Left ventricle myocardium inferior (tissue), 1 donor: ENCODE measurements around the gene SLX9. TPM values are rescaled to one million over a fixed set of nuclear protein-coding genes. Genes with fewer than 3 reads are reported as not detected.
A peak's percentile ranks its signal among the peaks of the same experiment; 100 is the strongest.
"Not testable (repeated sequence)": the region's sequence is repeated elsewhere in the genome, so short reads cannot be mapped to it uniquely, and the experiment has no call there.

Experiments used
- DNase-seq: peaks from one replicate; pipeline ENCODE4 v3.0.0-alpha.2; 2020
- H3K27ac ChIP-seq: fragments of 200-600 bp; replicated peaks from 2 replicates; pipeline ENCODE4 v1.8.0; 2021
- H3K27me3 ChIP-seq: fragments of 200-600 bp; 2 replicates; pipeline ENCODE4 v1.8.0; 2021; ENCODE audit warnings: low read depth
- H3K36me3 ChIP-seq: fragments of 200-600 bp; 2 replicates; pipeline ENCODE4 v1.8.0; 2021
- H3K4me1 ChIP-seq: fragments of 200-600 bp; 2 replicates; pipeline ENCODE4 v1.8.0; 2021
- H3K4me3 ChIP-seq: fragments of 200-600 bp; 2 replicates; pipeline ENCODE4 v1.8.0; 2021; ENCODE audit warnings: mild to moderate bottlenecking, moderate library complexity
- H3K9me3 ChIP-seq: fragments of 200-600 bp; replicated peaks from 2 replicates; pipeline ENCODE4 v1.8.0; 2021
- intact Hi-C: fragments of 100-400 bp; cut with micrococcal nuclease; formaldehyde crosslinking; loops from one replicate; pipeline ENCODE4 v1.11.0; 2022
- total RNA-seq: library from RNA; stranded (reverse); fragmentation: NEBNext Ultra II Directional; extraction: Animal tissue kit (Norgen Biotek cat#: 25700); gene quantifications from one replicate; pipeline ENCODE4 v1.2.1, GENCODE V29; 2021
- TF ChIP-seq, protein P1 (sequence below): fragments of 200-600 bp; IDR thresholded peaks from 2 replicates; pipeline ENCODE4 v1.8.0; 2021; ENCODE audit warnings: antibody characterized with exemption, mild to moderate bottlenecking, borderline replicate concordance
- donor health status: DM: no; HTN: yes; CAD: no; lungs with severe emphysema.

Gene SLX9
- total RNA-seq, 1 donor from 2014 or later, result 70.7 TPM

DNA sequence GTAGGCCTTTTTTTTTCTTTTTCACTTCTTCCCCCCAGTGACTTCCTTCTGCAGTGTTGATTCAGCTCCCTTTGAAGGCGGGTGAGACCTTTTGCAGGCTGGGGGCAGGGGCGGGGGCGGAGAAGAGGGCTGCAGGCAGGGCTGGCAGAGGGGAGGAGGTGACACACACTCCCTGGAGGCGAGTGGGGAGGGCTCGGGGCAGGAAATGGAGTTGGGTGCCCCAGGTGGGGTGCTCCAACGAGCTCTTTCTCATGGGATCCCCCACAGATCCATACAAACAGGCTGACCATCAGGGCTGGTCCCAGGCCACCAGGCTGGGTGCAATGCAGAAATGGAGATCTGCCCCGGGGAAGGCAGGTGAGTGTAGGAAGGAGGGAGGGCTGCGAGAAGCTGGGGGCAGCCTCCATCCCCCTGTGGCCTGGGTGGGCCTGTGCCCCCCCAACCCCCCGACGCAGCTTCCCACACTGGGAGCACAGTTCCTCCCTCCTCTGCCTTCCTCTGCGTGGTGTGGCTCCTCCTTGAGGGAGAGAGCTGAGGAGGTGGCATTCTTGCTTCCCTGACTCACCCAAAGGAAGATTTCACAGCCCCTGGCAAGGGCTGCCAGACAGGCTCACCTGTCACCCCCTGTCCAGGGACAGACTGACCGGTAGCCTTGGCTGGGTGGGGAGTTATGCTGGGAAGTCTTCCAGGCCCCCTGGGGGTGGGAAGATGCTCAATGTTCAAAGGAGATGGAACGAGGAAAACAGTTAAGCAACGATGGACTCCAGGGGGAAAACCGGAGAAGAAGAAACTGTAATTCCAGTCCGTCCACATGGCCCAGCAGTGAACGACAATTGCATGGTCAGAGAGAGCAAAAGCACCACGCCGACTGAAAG lies 12.0 kb upstream of the SLX9 start:
- H3K4me3 ChIP-seq, result peak overlapping the region; percentile 14
- H3K27me3 ChIP-seq, result peaks cover 72% of the 10 kb centered on the region
- TF ChIP-seq, protein P1, sequence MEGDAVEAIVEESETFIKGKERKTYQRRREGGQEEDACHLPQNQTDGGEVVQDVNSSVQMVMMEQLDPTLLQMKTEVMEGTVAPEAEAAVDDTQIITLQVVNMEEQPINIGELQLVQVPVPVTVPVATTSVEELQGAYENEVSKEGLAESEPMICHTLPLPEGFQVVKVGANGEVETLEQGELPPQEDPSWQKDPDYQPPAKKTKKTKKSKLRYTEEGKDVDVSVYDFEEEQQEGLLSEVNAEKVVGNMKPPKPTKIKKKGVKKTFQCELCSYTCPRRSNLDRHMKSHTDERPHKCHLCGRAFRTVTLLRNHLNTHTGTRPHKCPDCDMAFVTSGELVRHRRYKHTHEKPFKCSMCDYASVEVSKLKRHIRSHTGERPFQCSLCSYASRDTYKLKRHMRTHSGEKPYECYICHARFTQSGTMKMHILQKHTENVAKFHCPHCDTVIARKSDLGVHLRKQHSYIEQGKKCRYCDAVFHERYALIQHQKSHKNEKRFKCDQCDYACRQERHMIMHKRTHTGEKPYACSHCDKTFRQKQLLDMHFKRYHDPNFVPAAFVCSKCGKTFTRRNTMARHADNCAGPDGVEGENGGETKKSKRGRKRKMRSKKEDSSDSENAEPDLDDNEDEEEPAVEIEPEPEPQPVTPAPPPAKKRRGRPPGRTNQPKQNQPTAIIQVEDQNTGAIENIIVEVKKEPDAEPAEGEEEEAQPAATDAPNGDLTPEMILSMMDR, result no peak
- DNase-seq, result peak; percentile 46
- no peaks in the 10 kb centered on the region for H3K9me3 ChIP-seq
- H3K4me1 ChIP-seq, result peaks cover 31% of the 10 kb centered on the region
- H3K36me3 ChIP-seq, result no peaks in the 10 kb centered on the region
- H3K27ac ChIP-seq, result peak overlapping the region; percentile 23
- intact Hi-C loops, result no loop called here

DNA sequence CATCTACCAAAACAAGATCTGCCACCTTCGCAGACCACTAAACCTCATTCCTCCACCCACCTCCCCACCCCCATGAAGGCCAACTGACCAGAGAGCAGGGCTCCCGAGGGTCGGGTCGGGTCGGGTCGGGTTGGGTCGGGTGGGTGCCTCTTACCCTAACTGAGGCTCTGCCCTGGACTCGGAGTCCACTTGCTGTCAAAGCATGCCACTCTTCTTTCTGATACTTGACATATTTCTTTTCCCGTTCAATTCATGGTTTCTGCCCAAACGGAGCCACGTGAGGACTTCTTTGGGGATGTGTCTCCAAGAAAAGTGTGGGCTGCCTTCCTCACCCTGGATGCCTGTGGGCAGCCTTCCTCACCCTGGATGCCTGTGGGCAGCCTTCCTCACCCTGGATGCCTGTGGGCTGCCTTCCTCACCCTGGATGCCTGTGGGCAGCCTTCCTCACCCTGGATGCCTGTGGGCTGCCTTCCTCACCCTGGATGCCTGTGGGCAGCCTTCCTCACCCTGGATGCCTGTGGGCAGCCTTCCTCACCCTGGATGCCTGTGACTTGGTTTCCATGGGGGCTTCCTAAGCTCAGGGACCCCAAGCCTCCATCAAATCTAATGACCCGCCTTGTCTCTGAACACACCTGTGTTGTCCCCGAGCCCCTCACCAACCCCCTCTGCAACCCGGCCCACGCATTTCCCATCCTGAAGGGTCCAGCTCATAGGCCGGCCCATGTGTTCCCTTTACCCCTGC lies 11.2 kb upstream of the SLX9 start:
- H3K4me3 ChIP-seq, H3K9me3 ChIP-seq, H3K27ac ChIP-seq, intact Hi-C loops, H3K36me3 ChIP-seq: not testable (repeated sequence)
- DNase-seq, result peak; percentile 7
- Histone ChIP-seq H3K4me1 (peaks cover 36% of the 10 kb centered on the region), H3K27me3 (peaks cover 81% of the 10 kb centered on the region)

DNA sequence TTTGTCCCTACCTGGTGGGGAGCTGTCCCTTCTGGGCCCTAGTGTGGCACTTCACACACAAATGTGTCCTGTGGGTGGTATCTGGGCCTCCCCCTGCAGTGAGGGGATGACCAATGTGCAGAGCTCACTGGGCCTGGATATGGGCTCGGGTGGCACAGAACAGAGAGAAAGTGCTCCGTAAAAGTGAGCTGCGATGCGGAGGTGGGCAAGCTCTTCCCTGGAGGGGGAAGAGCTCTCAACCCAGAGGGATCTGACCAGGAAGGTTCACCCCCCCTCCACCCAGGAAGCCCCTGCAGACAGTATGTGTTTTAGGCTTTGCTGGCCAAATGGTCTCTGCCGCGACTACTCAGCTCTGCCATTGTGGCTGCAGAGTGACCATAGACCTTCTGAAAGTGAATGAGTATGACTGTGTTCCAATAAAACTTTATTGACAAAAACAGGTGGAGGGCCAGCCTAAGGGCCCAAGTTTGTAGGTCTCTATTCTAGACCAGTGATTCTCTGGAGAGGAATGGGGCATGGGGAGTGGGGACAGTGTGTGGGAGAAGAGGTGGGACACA lies 10.5 kb upstream of the SLX9 start:
- intact Hi-C loops, result no loop called here
- H3K27ac ChIP-seq, result no peak overlapping the region
- H3K4me1 ChIP-seq, result peaks cover 36% of the 10 kb centered on the region

DNA sequence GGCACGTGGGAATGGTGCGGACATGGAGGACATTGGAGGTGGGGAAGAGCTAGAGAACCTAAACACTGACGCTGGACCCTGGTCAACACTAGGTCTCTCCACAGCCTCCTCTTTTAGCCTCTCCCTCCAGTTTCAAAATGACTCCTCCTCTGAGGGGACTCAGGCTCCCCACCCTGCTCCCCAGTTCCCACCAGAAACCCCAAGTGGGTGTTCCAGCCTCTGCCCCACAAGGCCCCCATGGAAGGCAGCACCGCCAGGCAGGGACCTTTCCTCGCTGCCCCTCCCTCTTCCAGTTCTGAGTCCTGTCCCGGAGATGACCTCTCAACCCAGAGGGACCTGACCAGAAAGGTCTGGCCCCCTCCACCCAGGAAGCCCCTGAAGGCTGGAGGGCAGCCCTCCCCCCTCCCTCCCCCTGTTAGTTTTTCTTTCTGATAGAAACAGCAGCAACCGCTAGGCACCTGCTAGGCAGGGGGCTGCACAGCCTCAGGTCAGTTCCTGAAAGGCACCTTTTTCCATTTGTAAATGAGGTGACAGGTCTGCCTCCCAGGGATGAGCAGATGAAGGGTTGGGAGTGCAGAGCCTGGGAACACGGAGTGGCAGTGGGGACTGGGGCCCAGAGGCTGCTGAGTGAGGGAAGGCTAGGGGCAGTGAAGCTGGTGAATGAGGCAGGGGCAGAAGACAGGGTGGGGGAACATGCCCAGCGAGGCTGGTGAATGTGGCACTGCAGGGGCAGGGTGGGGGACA lies 9.9 kb upstream of the SLX9 start:
- intact Hi-C loops, result no loop called here
- Histone ChIP-seq H3K4me3 (no peak overlapping the region), H3K9me3 (no peaks in the 10 kb centered on the region), H3K4me1 (peaks cover 30% of the 10 kb centered on the region), H3K27ac (no peak overlapping the region), H3K27me3 (peaks cover 94% of the 10 kb centered on the region), H3K36me3 (no peaks in the 10 kb centered on the region)
- TF ChIP-seq, protein P1, result no peak
- peak; percentile 6 for DNase-seq

More for the DNA sequence above, 10.5 kb upstream of the SLX9 start:
- Histone ChIP-seq H3K4me3 (no peak overlapping the region), H3K36me3 (no peaks in the 10 kb centered on the region), H3K27me3 (peaks cover 87% of the 10 kb centered on the region), H3K9me3 (no peaks in the 10 kb centered on the region)
- TF ChIP-seq, protein P1, result no peak
- DNase-seq, result no peak

DNA sequence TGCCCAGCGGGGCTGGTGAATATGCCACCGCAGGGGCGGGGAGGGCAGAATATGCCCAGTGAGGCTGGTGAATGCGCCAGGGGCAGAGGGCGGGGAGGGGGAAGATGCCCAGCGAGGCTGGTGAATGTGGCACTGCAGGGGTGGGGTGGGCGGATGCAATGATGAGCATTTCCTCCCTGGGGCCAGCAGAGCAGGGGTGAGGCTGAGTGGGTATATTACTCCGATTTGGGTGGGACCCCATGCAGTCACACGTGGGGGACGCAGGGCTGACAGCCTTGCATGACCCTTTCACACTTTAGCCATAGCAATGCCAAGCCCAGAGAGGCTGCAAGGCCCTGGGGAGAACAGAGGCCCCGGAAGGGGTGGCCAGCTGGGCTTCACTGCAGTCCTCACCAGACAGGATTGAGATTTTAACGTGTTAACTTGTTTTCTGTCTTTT lies 9.3 kb upstream of the SLX9 start:
- peak overlapping the region; percentile 46 for H3K27ac ChIP-seq
- peak; percentile 37 for DNase-seq
- intact Hi-C loops, result no loop called here
- no peaks in the 10 kb centered on the region for H3K9me3 ChIP-seq
- peaks cover 30% of the 10 kb centered on the region for H3K4me1 ChIP-seq
- H3K4me3 ChIP-seq, result no peak overlapping the region
- peaks cover 99% of the 10 kb centered on the region for H3K27me3 ChIP-seq
- TF ChIP-seq, protein P1, result no peak
- H3K36me3 ChIP-seq, result no peaks in the 10 kb centered on the region
